Smooth muscle cell (in vitro differentiated cells): ENCODE measurements around the gene CFAP45. TPM values are rescaled to one million over a fixed set of nuclear protein-coding genes. Genes with fewer than 3 reads are reported as not detected.

Experiments
- DNase-seq: peaks from one replicate; lab custom pipeline; 2025; ENCODE audit not compliant: unreplicated experiment; lab: John Stamatoyannopoulos, UW
- H2AFZ ChIP-seq: fragments of 200-600 bp; sonication (generic); 2 replicates; pipeline ENCODE4 v1.6.0; 2016; ENCODE audit warnings: antibody characterized with exemption, low read depth, mild to moderate bottlenecking
- H3F3A ChIP-seq: fragments of 200-600 bp; sonication (generic); 2 replicates; pipeline ENCODE4 v1.6.0; 2017; ENCODE audit warnings: antibody characterized with exemption, low read depth
- H3K27ac ChIP-seq: fragments of 200-600 bp; sonication (generic); 2 replicates; pipeline ENCODE4 v1.5.1; 2016; ENCODE audit warnings: low read depth, mild to moderate bottlenecking
- H3K27me3 ChIP-seq: fragments of 200-600 bp; sonication (generic); 2 replicates; pipeline ENCODE4 v1.6.1; 2016; ENCODE audit warnings: low read depth, mild to moderate bottlenecking
- H3K36me3 ChIP-seq: fragments of 200-600 bp; sonication (generic); 2 replicates; pipeline ENCODE4 v1.5.1; 2016; ENCODE audit warnings: low read depth
- H3K4me1 ChIP-seq: fragments of 200-600 bp; sonication (generic); 2 replicates; pipeline ENCODE4 v1.5.1; 2016; ENCODE audit warnings: low read depth
- H3K4me2 ChIP-seq: fragments of 200-600 bp; sonication (generic); 2 replicates; pipeline ENCODE4 v1.6.0; 2016; ENCODE audit warnings: mild to moderate bottlenecking
- H3K4me3 ChIP-seq: fragments of 200-600 bp; sonication (generic); 2 replicates; pipeline ENCODE4 v1.5.1; 2016; ENCODE audit warnings: mild to moderate bottlenecking
- H3K79me2 ChIP-seq: fragments of 200-600 bp; sonication (generic); 2 replicates; pipeline ENCODE4 v1.6.0; 2016; ENCODE audit warnings: low read depth, mild to moderate bottlenecking
- H3K9ac ChIP-seq: fragments of 200-600 bp; sonication (generic); 2 replicates; pipeline ENCODE4 v1.6.0; 2016; ENCODE audit warnings: low read depth
- H3K9me3 ChIP-seq: fragments of 200-600 bp; sonication (generic); replicated peaks from 2 replicates; pipeline ENCODE4 v1.5.1; 2016; ENCODE audit warnings: low read depth
- H4K20me1 ChIP-seq: fragments of 200-600 bp; sonication (generic); 2 replicates; pipeline ENCODE4 v1.6.0; 2016; ENCODE audit warnings: low read depth
- WGBS: methylation state at CpG from one replicate; pipeline ENCODE4 v1.1.7; 2016; ENCODE audit warnings: low lambda C conversion rate; 5-methylcytosine and 5-hydroxymethylcytosine counted together
- polyA plus RNA-seq: library from polyadenylated mRNA; unstranded; fragments of >200 nt; fragmentation: Nextera tagmentation; extraction: Ambion mirVana; gene quantifications from 2 replicates; pipeline ENCODE4 v1.2.1, GENCODE V29; 2016
- total RNA-seq: library from RNA; depleted of rRNA; stranded (reverse); fragments of >200 nt; gene quantifications from 2 replicates; pipeline ENCODE4 v1.2.3, GENCODE V29; 2014
- TF ChIP-seq, protein P1 (sequence below): fragments of 200-600 bp; sonication (generic); IDR thresholded peaks from 2 replicates; pipeline ENCODE4 v1.5.1; 2017; ENCODE audit warnings: borderline replicate concordance, mild to moderate bottlenecking, antibody characterized with exemption; ENCODE audit not compliant: insufficient read depth, poor library complexity, severe bottlenecking

CFAP45 gene
- total and polyA plus RNA-seq, 2 experiments from 2014 or later: 1.2 to 1.3 TPM

- DNase-seq: no peak
- Histone ChIP-seq H4K20me1 (no peaks in the 10 kb centered on the region), H3F3A (peaks cover 6% of the 10 kb centered on the region), H3K4me1 (peaks cover 6% of the 10 kb centered on the region), H3K4me3 (no peak overlapping the region), H3K79me2 (no peaks in the 10 kb centered on the region), H3K27me3 (no peaks in the 10 kb centered on the region), H3K27ac (peak overlapping the region; percentile 89), H3K36me3 (no peaks in the 10 kb centered on the region), H3K4me2 (no peak overlapping the region), H3K9ac (no peak overlapping the region), H3K9me3 (no peaks in the 10 kb centered on the region), H2AFZ (no peak overlapping the region)
- WGBS: 71% methylated on average over 13 of the region's 13 CpGs
- TF ChIP-seq, protein P1, sequence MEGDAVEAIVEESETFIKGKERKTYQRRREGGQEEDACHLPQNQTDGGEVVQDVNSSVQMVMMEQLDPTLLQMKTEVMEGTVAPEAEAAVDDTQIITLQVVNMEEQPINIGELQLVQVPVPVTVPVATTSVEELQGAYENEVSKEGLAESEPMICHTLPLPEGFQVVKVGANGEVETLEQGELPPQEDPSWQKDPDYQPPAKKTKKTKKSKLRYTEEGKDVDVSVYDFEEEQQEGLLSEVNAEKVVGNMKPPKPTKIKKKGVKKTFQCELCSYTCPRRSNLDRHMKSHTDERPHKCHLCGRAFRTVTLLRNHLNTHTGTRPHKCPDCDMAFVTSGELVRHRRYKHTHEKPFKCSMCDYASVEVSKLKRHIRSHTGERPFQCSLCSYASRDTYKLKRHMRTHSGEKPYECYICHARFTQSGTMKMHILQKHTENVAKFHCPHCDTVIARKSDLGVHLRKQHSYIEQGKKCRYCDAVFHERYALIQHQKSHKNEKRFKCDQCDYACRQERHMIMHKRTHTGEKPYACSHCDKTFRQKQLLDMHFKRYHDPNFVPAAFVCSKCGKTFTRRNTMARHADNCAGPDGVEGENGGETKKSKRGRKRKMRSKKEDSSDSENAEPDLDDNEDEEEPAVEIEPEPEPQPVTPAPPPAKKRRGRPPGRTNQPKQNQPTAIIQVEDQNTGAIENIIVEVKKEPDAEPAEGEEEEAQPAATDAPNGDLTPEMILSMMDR: no peak
Observed at GRCh38 chr1:159845751-159846629, 54.0 kb downstream of the CFAP45 start.

GRCh38 chr1:159843459-159843858 is 56.5 kb downstream of the CFAP45 start:
- peaks cover 3% of the 10 kb centered on the region for H3K4me1 ChIP-seq
- no peak overlapping the region for H3K4me3 ChIP-seq
- 90% methylated on average over 4 of the region's 4 CpGs for WGBS

GRCh38 chr1:159841749-159842148 is 58.2 kb downstream of the CFAP45 start:
- DNase-seq: no peak
- TF ChIP-seq, protein P1: no peak
- no peaks in the 10 kb centered on the region for H3F3A ChIP-seq
- H3K4me1 ChIP-seq: no peaks in the 10 kb centered on the region
- peak overlapping the region; percentile 72 for H2AFZ ChIP-seq
- H3K79me2 ChIP-seq: no peaks in the 10 kb centered on the region
- WGBS: 41% methylated on average over 2 of the region's 2 CpGs
- no peaks in the 10 kb centered on the region for H3K36me3 ChIP-seq
- H3K4me3 ChIP-seq: no peak overlapping the region
- H3K27me3 ChIP-seq: no peaks in the 10 kb centered on the region
- H3K27ac ChIP-seq: no peak overlapping the region
- H3K9me3 ChIP-seq: no peaks in the 10 kb centered on the region
- H4K20me1 ChIP-seq: no peaks in the 10 kb centered on the region
- no peak overlapping the region for H3K9ac ChIP-seq
- H3K4me2 ChIP-seq: no peak overlapping the region

More at GRCh38 chr1:159843459-159843858, 56.5 kb downstream of the CFAP45 start:
- no peaks in the 10 kb centered on the region for H3K9me3 ChIP-seq
- H3K9ac ChIP-seq: no peak overlapping the region
- no peaks in the 10 kb centered on the region for H3F3A ChIP-seq
- no peaks in the 10 kb centered on the region for H3K27me3 ChIP-seq
- no peaks in the 10 kb centered on the region for H3K79me2 ChIP-seq
- DNase-seq: no peak
- TF ChIP-seq, protein P1: no peak
- H4K20me1 ChIP-seq: no peaks in the 10 kb centered on the region
- no peak overlapping the region for H2AFZ ChIP-seq
- H3K36me3 ChIP-seq: no peaks in the 10 kb centered on the region
- no peak overlapping the region for H3K4me2 ChIP-seq
- H3K27ac ChIP-seq: no peak overlapping the region
